HepG2 (cell line): Measurements from ENCODE around the gene BIVM. TPM values are rescaled to one million over a fixed set of nuclear protein-coding genes. Genes with fewer than 3 reads are reported as not detected.

Source experiments
- DR1 ChIP-seq: sonication (generic); formaldehyde crosslinking; IDR thresholded peaks from 2 replicates; pipeline ENCODE4 v1.8.0; 2021; ENCODE audit warnings: mild to moderate bottlenecking, missing genetic modification reagents, inconsistent platforms
- FOXP4 ChIP-seq: sonication (generic); formaldehyde crosslinking; IDR thresholded peaks from 2 replicates; pipeline ENCODE4 v1.4.0; 2020; ENCODE audit warnings: missing genetic modification reagents
- JUN ChIP-seq: sonication (generic); formaldehyde crosslinking; IDR thresholded peaks from 2 replicates; pipeline ENCODE4 v1.4.0; 2020; ENCODE audit warnings: mild to moderate bottlenecking, missing genetic modification reagents
- MAX ChIP-seq: IDR thresholded peaks from 2 replicates; pipeline ENCODE4 v1.6.1; 2012; ENCODE audit warnings: inconsistent platforms
- MXD1 ChIP-seq: sonication (generic); formaldehyde crosslinking; IDR thresholded peaks from 2 replicates; pipeline ENCODE4 v1.4.0; 2020; ENCODE audit warnings: mild to moderate bottlenecking, missing genetic modification reagents
- PAX8 ChIP-seq: sonication (generic); formaldehyde crosslinking; IDR thresholded peaks from 2 replicates; pipeline ENCODE4 v1.8.0; 2022; ENCODE audit warnings: mild to moderate bottlenecking, missing genetic modification reagents, borderline replicate concordance
- PLSCR1 ChIP-seq: sonication (generic); formaldehyde crosslinking; IDR thresholded peaks from 2 replicates; pipeline ENCODE4 v1.5.0; 2020; ENCODE audit warnings: missing genetic modification reagents, mild to moderate bottlenecking, borderline replicate concordance
- RBM39 ChIP-seq: fragments of 200-400 bp; formaldehyde crosslinking; IDR thresholded peaks from one replicate; pipeline ENCODE4 v1.6.1; 2018; ENCODE audit warnings: antibody characterized with exemption, mild to moderate bottlenecking, low read depth, low read length; ENCODE audit not compliant: poor library complexity, severe bottlenecking
- REXO4 ChIP-seq: sonication (generic); formaldehyde crosslinking; IDR thresholded peaks from 2 replicates; pipeline ENCODE4 v1.8.0; 2022; ENCODE audit warnings: missing genetic modification reagents, mild to moderate bottlenecking, borderline replicate concordance
- RFX3 ChIP-seq: IDR thresholded peaks from 2 replicates; pipeline ENCODE4 v1.6.1; 2016; ENCODE audit warnings: missing biosample characterization, missing genetic modification reagents
- SOX5 ChIP-seq: IDR thresholded peaks from 2 replicates; pipeline ENCODE4 v1.6.1; 2016; ENCODE audit warnings: borderline replicate concordance
- SYNCRIP ChIP-seq: fragments of 200-400 bp; formaldehyde crosslinking; IDR thresholded peaks from 2 replicates; pipeline ENCODE4 v1.6.1; 2018; ENCODE audit warnings: mild to moderate bottlenecking, low read depth, low read length; ENCODE audit not compliant: insufficient read depth
- TCF7 ChIP-seq: sonication (generic); IDR thresholded peaks from 2 replicates; pipeline ENCODE4 v1.6.1; 2016; ENCODE audit warnings: antibody characterized with exemption, low read depth
- ZBTB7B ChIP-seq: sonication (generic); formaldehyde crosslinking; IDR thresholded peaks from 2 replicates; pipeline ENCODE4 v1.4.0; 2020; ENCODE audit warnings: missing genetic modification reagents
- ZFY ChIP-seq: sonication (generic); formaldehyde crosslinking; IDR thresholded peaks from 2 replicates; pipeline ENCODE4 v1.4.0; 2020; ENCODE audit warnings: missing genetic modification reagents
- ZMAT3 ChIP-seq: sonication (generic); formaldehyde crosslinking; conservative IDR thresholded peaks from 2 replicates; pipeline ENCODE4 v1.7.0; 2021; ENCODE audit warnings: missing genetic modification reagents
- ZNF142 ChIP-seq: sonication (generic); formaldehyde crosslinking; IDR thresholded peaks from 2 replicates; pipeline ENCODE4 v1.4.0; 2020; ENCODE audit warnings: missing genetic modification reagents
- ZNF333 ChIP-seq: sonication (generic); formaldehyde crosslinking; IDR thresholded peaks from 2 replicates; pipeline ENCODE4 v1.4.0; 2020; ENCODE audit warnings: mild to moderate bottlenecking, missing genetic modification reagents, borderline replicate concordance
- ZNF414 ChIP-seq: sonication (generic); formaldehyde crosslinking; IDR thresholded peaks from 2 replicates; pipeline ENCODE4 v1.5.0; 2020; ENCODE audit warnings: missing genetic modification reagents
- ZNF7 ChIP-seq: IDR thresholded peaks from 2 replicates; pipeline ENCODE4 v1.6.1; 2016; ENCODE audit warnings: missing biosample characterization, missing genetic modification reagents
- polyA plus RNA-seq, 8 experiments: library from polyadenylated mRNA; depleted of rRNA in 3 of 8; stranded (reverse) in 7 of 8; unstranded in 1 of 8; fragments of >200 nt; fragmentation: Illumina TruSeq in 4 of 8; extraction: Trizol in 4 of 8; gene quantifications; 2 replicates each; pipeline versions ENCODE4 v1.2.1 to v1.2.3, GENCODE V29; 2011 to 2016; ENCODE audit warnings: low read depth in 4 of 8, missing spikeins in 1 of 8, mixed read lengths in 1 of 8; ENCODE audit not compliant: insufficient read depth in 1 of 8
- total RNA-seq, 5 experiments: library from RNA; depleted of rRNA; stranded (reverse); fragments of >200 nt; fragmentation: Illumina TruSeq; extraction: Trizol; gene quantifications; 2 replicates each; pipeline ENCODE4 v1.2.3, GENCODE V29; 2016; ENCODE audit warnings: low read depth in 1 of 5

The BIVM gene
- total and polyA plus RNA-seq, 2 of the 13 experiments (the other 11 are each of a cell fraction or from before 2014, with no cell fraction given) = 10.4 to 15.8 TPM

- TF ChIP-seq SOX5 (CRISPR knock-in tag) (no peak), JUN (CRISPR knock-in tag) (no peak), ZNF414 (CRISPR knock-in tag) (no peak), SYNCRIP (no peak), ZMAT3 (CRISPR knock-in tag) (0 out of 2 replicates have a peak, but pooled peaks have one; percentile 32), DR1 (CRISPR knock-in tag) (0 out of 2 replicates have a peak, but pooled peaks have one; percentile 10), MAX (no peak), PLSCR1 (CRISPR knock-in tag) (0 out of 2 replicates have a peak, but pooled peaks have one; percentile 31), ZNF7 (no peak), MXD1 (CRISPR knock-in tag) (peak; percentile 11; the same call in 1 of the 2 replicates), TCF7 (no peak), RBM39 (no peak), ZBTB7B (CRISPR knock-in tag) (no peak), RFX3 (CRISPR knock-in tag) (no peak), REXO4 (CRISPR knock-in tag) (no peak), PAX8 (CRISPR knock-in tag) (0 out of 2 replicates have a peak, but pooled peaks have one; percentile 32), FOXP4 (no peak), ZFY (CRISPR knock-in tag) (no peak; the same call in none of the 2 replicates), ZNF333 (CRISPR knock-in tag) (no peak), ZNF142 (no peak)
Observed at GRCh38 chr13:102799426-102800144, 666 bp downstream of the BIVM start (continued).
